RWPE1 (cell line): ENCODE data around the gene CPT2.

Source experiments
- CTCF ChIA-PET: fragments of 350-600 bp; sonication (Branson Sonifier 250); formaldehyde crosslinking; extraction: SDS; loops from one replicate; lab custom pipeline; 2021; lab: Yijun Ruan, JAX
- POLR2A ChIA-PET: fragments of 400-600 bp; formaldehyde crosslinking; extraction: SDS; loops from one replicate; lab custom pipeline; 2020; ENCODE audit warnings: antibody characterized with exemption; ENCODE audit not compliant: low non-redundant PET; lab: Yijun Ruan, JAX
- DNase-seq: peaks from one replicate; pipeline ENCODE4 v3.0.0; 2012; ENCODE audit warnings: low spot score
- H3K27ac ChIP-seq: fragments of 450-650 bp; 2 replicates; pipeline ENCODE4 v1.5.1; 2017
- CTCF ChIP-seq: fragments of 450-650 bp; conservative IDR thresholded peaks from 2 replicates; pipeline ENCODE4 v1.5.1; 2017; ENCODE audit warnings: low read depth, mild to moderate bottlenecking

The CPT2 gene

GRCh38 chr1:53255031-53255430, 58.4 kb downstream of the CPT2 start:
- no peak for TF ChIP-seq CTCF
- no peak overlapping the region for H3K27ac ChIP-seq
- ChIA-PET CTCF (no interaction called here), POLR2A (no interaction called here)
- no peak for DNase-seq

GRCh38 chr1:53256511-53257453, 60.2 kb downstream of the CPT2 start:
- no peak overlapping the region for H3K27ac ChIP-seq
- no peak for TF ChIP-seq CTCF
- CTCF ChIA-PET, result interaction anchor here (0.7 kb wide), 1 partner anchor 590 kb away, joined by 3 read pairs; no protein-coding TSS in a partner anchor
- DNase-seq, result no peak
- POLR2A ChIA-PET, result no interaction called here

- DNase-seq, result no peak
- ChIA-PET POLR2A (no interaction called here), CTCF (interaction anchor here (0.7 kb wide), 1 partner anchor 591 kb away, joined by 3 read pairs; no protein-coding TSS in a partner anchor)
- no peak overlapping the region for H3K27ac ChIP-seq
- no peak for TF ChIP-seq CTCF
Measured at GRCh38 chr1:53257454-53258081, 60.9 kb downstream of the CPT2 start.

- DNase-seq, result no peak
- no peak for TF ChIP-seq CTCF
- ChIA-PET CTCF (no interaction called here), POLR2A (no interaction called here)
- no peak overlapping the region for H3K27ac ChIP-seq
Measured at GRCh38 chr1:53258216-53258615, 61.6 kb downstream of the CPT2 start.

- no peak for TF ChIP-seq CTCF
- H3K27ac ChIP-seq, result no peak overlapping the region
- no peak for DNase-seq
- ChIA-PET POLR2A (no interaction called here), CTCF (interaction anchor here (0.6 to 1.0 kb wide), 3 partner anchors 128 to 192 kb away, joined by 3 to 6 read pairs (median 4); no protein-coding TSS in a partner anchor)
Measured at GRCh38 chr1:53259932-53260331, 63.3 kb downstream of the CPT2 start.

- ChIA-PET POLR2A (no interaction called here), CTCF (interaction anchor here (0.7 kb wide), 1 partner anchor 394 kb away, joined by 3 read pairs; no protein-coding TSS in a partner anchor)
- no peak overlapping the region for H3K27ac ChIP-seq
- no peak for TF ChIP-seq CTCF
- no peak for DNase-seq
Measured at GRCh38 chr1:53260631-53261247, 64.1 kb downstream of the CPT2 start.
